Measurements from ENCODE around the gene ADAMTS4. TPM values are rescaled to one million over a fixed set of nuclear protein-coding genes. Genes with fewer than 3 reads are reported as not detected.

The ADAMTS4 gene
- total RNA-seq, 1 donor from 2014 or later, result 6.8 TPM

DNA sequence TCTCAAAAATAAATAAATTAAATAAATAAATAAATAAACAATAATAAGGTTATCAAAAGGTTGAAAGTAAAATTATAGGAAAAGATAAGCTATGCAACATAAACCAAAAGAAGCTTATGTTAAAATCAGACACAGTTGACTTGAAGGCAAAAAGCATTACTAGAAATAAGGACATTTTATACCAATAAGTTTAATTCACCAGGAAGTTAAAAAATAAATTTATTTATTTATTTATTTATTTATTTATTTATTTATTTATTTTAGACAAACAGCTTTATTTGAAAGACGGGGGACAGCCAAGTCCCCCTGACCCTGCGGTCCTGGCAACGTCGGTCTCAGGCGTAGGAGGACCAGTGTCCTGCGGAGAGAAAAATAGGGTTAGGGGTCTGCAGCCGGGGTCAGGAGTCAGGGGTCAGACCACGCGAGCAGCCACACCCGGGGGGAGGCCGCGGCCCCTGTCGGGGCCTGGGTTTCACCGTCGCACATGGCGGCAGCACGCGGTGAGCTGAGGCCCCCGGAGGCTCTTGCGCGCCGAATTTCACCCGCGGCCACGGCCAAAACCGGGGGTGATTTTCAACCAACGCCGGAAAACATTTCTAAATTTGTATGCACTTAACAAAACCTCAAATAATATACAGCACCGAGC is 58.0 kb downstream of the ADAMTS4 start:
- H3K4me3 Mint-ChIP-seq, result no peak overlapping the region
- H3K4me1 Mint-ChIP-seq, result peaks cover 18% of the 10 kb centered on the region
- H3K27ac Mint-ChIP-seq, result no peak overlapping the region
- TF ChIP-seq, protein P1, sequence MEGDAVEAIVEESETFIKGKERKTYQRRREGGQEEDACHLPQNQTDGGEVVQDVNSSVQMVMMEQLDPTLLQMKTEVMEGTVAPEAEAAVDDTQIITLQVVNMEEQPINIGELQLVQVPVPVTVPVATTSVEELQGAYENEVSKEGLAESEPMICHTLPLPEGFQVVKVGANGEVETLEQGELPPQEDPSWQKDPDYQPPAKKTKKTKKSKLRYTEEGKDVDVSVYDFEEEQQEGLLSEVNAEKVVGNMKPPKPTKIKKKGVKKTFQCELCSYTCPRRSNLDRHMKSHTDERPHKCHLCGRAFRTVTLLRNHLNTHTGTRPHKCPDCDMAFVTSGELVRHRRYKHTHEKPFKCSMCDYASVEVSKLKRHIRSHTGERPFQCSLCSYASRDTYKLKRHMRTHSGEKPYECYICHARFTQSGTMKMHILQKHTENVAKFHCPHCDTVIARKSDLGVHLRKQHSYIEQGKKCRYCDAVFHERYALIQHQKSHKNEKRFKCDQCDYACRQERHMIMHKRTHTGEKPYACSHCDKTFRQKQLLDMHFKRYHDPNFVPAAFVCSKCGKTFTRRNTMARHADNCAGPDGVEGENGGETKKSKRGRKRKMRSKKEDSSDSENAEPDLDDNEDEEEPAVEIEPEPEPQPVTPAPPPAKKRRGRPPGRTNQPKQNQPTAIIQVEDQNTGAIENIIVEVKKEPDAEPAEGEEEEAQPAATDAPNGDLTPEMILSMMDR (IDR thresholded peaks at IDR 0.05; ENCODE audit: unreplicated experiment), result no peak
- H3K36me3 Mint-ChIP-seq, result peaks cover under 1% of the 10 kb centered on the region
- DNase-seq (ENCODE audit: low spot score in 2 of 2, unreplicated experiment in 2 of 2), result no peak
- H3K27me3 Mint-ChIP-seq (ENCODE audit: low read depth), result no peaks in the 10 kb centered on the region
- no peaks in the 10 kb centered on the region for H3K9me3 Mint-ChIP-seq

DNA sequence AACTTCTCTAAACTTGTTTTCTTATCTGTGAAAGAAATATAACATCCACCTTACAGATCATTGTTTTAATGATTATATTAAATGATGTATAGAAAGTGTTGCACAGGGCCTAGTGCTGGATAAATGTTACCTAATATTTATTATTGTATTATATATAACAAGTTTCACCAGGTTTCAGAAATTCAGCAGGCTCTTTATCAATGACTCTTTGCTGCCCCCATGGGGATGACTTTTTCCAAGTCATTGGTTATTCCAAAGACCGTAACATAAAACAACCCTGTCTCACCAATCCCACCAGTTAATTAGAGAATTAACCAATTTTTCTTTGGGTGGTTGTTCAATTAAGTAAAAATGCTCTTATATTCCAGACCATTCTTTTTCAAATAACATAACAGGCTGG is 59.1 kb downstream of the ADAMTS4 start:
- peaks cover 19% of the 10 kb centered on the region for H3K4me1 Mint-ChIP-seq
- no peak overlapping the region for H3K4me3 Mint-ChIP-seq
- no peaks in the 10 kb centered on the region for H3K9me3 Mint-ChIP-seq
- H3K27ac Mint-ChIP-seq, result no peak overlapping the region
- TF ChIP-seq, protein P1 (IDR thresholded peaks at IDR 0.05; ENCODE audit: unreplicated experiment), result peak; percentile 45
- no peak for DNase-seq (ENCODE audit: low spot score in 2 of 2, unreplicated experiment in 2 of 2)
- H3K36me3 Mint-ChIP-seq, result peaks cover 4% of the 10 kb centered on the region
- H3K27me3 Mint-ChIP-seq (ENCODE audit: low read depth), result no peaks in the 10 kb centered on the region

DNA sequence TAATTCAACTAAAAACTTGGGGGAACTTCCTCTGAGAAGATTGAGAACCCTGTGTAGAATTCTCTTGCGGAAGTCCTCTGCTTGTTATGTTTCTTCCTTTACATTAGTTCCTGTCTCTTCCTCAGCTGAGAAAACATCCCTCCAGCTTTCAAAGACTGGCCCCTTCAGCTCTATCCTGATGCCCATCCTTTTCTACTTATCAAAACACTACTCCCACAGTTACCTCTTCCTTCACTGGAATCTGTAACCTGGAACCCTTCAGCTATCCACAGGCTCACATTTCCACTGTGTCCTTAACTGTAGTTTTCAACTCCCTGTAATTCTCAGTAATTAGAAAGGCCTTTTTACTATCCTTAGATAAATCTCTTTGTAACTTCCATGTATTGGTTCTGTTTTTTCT is 60.4 kb downstream of the ADAMTS4 start:
- H3K36me3 Mint-ChIP-seq, result peaks cover 4% of the 10 kb centered on the region
- TF ChIP-seq, protein P1 (IDR thresholded peaks at IDR 0.05; ENCODE audit: unreplicated experiment), result no peak
- peak overlapping the region; percentile 55 for H3K27ac Mint-ChIP-seq
- no peak overlapping the region for H3K4me3 Mint-ChIP-seq
- no peaks in the 10 kb centered on the region for H3K27me3 Mint-ChIP-seq (ENCODE audit: low read depth)
- no peaks in the 10 kb centered on the region for H3K9me3 Mint-ChIP-seq
- DNase-seq (ENCODE audit: low spot score in 2 of 2, unreplicated experiment in 2 of 2), result no peak
- H3K4me1 Mint-ChIP-seq, result peaks cover 19% of the 10 kb centered on the region

DNA sequence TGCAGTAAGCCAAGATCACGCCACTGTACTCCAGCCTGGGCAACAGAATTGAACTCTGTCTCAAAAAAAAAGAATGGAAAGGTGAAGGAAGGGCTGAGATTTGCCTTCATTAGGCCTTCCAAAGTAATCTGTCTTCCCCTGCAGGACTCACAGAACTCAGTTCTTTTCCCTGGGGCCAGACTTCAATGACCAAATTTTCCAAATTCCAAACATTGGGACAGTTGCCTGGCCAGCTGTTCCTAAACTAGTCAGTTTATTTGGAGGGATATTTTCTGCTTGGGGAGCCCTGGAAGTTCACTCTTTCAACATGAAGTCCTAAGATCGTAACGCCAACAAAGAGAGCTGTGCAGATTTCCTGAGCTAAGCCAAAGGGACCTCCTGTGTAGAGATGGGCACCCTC is 61.0 kb downstream of the ADAMTS4 start:
- DNase-seq (ENCODE audit: low spot score in 2 of 2, unreplicated experiment in 2 of 2), result no peak
- Mint-ChIP-seq H3K9me3 (no peaks in the 10 kb centered on the region), H3K36me3 (peaks cover 4% of the 10 kb centered on the region), H3K27ac (no peak overlapping the region), H3K4me3 (no peak overlapping the region), H3K4me1 (peaks cover 19% of the 10 kb centered on the region), H3K27me3 (ENCODE audit: low read depth) (no peaks in the 10 kb centered on the region)
- TF ChIP-seq, protein P1 (IDR thresholded peaks at IDR 0.05; ENCODE audit: unreplicated experiment), result no peak

Small RNA genes lying within 50 kb of the gene (microRNA-seq; reads per million reads assigned to microRNA genes)
- 1.2 reads per million for gene MIR5187

Other genes with a start within 250 kb of the ADAMTS4 start
- gene ITLN2, start 244.2 kb downstream of the ADAMTS4 start, total RNA-seq, result 0.41 to 0.80 TPM (median 0.72 TPM) in 3 replicates
- 114 to 132 TPM (median 122 TPM) in 3 replicates for gene F11R, start 177.9 kb downstream of the ADAMTS4 start, total RNA-seq
- 53.2 to 60.3 TPM (median 53.7 TPM) in 3 replicates for gene TSTD1, start 160.1 kb downstream of the ADAMTS4 start, total RNA-seq
- gene USF1, start 153.1 kb downstream of the ADAMTS4 start, total RNA-seq, result 66.4 to 68.0 TPM (median 66.6 TPM) in 3 replicates
- 1.4 to 1.9 TPM (median 1.6 TPM) in 3 replicates for gene ARHGAP30, start 129.2 kb downstream of the ADAMTS4 start, total RNA-seq
- 29.9 to 31.5 TPM (median 30.6 TPM) in 3 replicates for gene NECTIN4, start 109.5 kb downstream of the ADAMTS4 start, total RNA-seq
- 4.2 to 5.4 TPM (median 5.4 TPM) in 3 replicates for gene KLHDC9, start 100.7 kb downstream of the ADAMTS4 start, total RNA-seq
- gene PFDN2, start 81.0 kb downstream of the ADAMTS4 start, total RNA-seq, result 49.7 to 53.2 TPM (median 50.8 TPM) in 3 replicates
- 35.3 to 37.7 TPM (median 35.9 TPM) in 3 replicates for gene NIT1, start 80.9 kb downstream of the ADAMTS4 start, total RNA-seq
- 43.7 to 45.0 TPM (median 44.4 TPM) in 3 replicates for gene DEDD, start 66.4 kb downstream of the ADAMTS4 start, total RNA-seq
- 86.2 to 90.2 TPM (median 88.7 TPM) in 3 replicates for gene UFC1, start 45.1 kb downstream of the ADAMTS4 start, total RNA-seq
- 42.6 to 48.4 TPM (median 47.4 TPM) in 3 replicates for gene USP21, start 39.6 kb downstream of the ADAMTS4 start, total RNA-seq
- gene PPOX, start 32.6 kb downstream of the ADAMTS4 start, total RNA-seq, result 48.9 to 49.7 TPM (median 49.0 TPM) in 3 replicates
- 38.0 to 43.0 TPM (median 40.5 TPM) in 3 replicates for gene B4GALT3, start 21.5 kb downstream of the ADAMTS4 start, total RNA-seq
- gene NDUFS2, start 3.3 kb upstream of the ADAMTS4 start, total RNA-seq, result 70.1 to 72.0 TPM (median 70.8 TPM) in 3 replicates
- gene FCER1G, start 16.2 kb upstream of the ADAMTS4 start, total RNA-seq, result 0.40 to 1.8 TPM (median 1.3 TPM) in 3 replicates
- not detected in 3 replicates for gene APOA2, start 24.6 kb upstream of the ADAMTS4 start, total RNA-seq
- 8.5 to 9.3 TPM (median 9.3 TPM) in 3 replicates for gene TOMM40L, start 27.0 kb upstream of the ADAMTS4 start, total RNA-seq
- not detected in 3 replicates for gene NR1I3, start 39.1 kb upstream of the ADAMTS4 start, total RNA-seq
- 0.25 TPM in 1 of 3 replicates, not detected in the others for gene PCP4L1, start 59.7 kb upstream of the ADAMTS4 start, total RNA-seq
- gene MPZ, start 110.9 kb upstream of the ADAMTS4 start, total RNA-seq, result 1.3 to 1.4 TPM (median 1.3 TPM) in 3 replicates
- 141 to 147 TPM (median 145 TPM) in 3 replicates for gene SDHC, start 115.3 kb upstream of the ADAMTS4 start, total RNA-seq
- gene CFAP126, start 168.8 kb upstream of the ADAMTS4 start, total RNA-seq, result not detected in 3 replicates